Spleen (tissue), 13 donors: Measurements from ENCODE around the gene CPN2. TPM values are rescaled to one million over a fixed set of nuclear protein-coding genes. Genes with fewer than 3 reads are reported as not detected.
A peak's percentile ranks its signal among the peaks of the same experiment; 100 is the strongest.

Source experiments
- DNase-seq: peaks from one replicate; pipeline ENCODE4 v3.0.0-alpha.2; 2020
- H3K27ac ChIP-seq, 8 donors: fragments of 200-600 bp; sonication (generic) in 7 of 8; 1 replicate in 4 of 8; 2 replicates in 4 of 8; pipeline versions ENCODE4 v1.5.0 to v1.8.0; 2016 to 2021; ENCODE audit warnings: inconsistent platforms in 4 of 8, mild to moderate bottlenecking in 4 of 8, moderate library complexity in 1 of 8
- H3K27me3 ChIP-seq, 7 donors: fragments of 200-600 bp; sonication (generic) in 6 of 7; replicated peaks in 1 of 7; 1 replicate in 4 of 7; 2 replicates in 3 of 7; pipeline versions ENCODE4 v1.5.0 to v1.8.0; 2016 to 2021; ENCODE audit warnings: inconsistent platforms in 3 of 7, mild to moderate bottlenecking in 1 of 7
- H3K36me3 ChIP-seq, 6 donors: fragments of 200-600 bp; sonication (generic) in 5 of 6; 1 replicate in 4 of 6; 2 replicates in 2 of 6; pipeline versions ENCODE4 v1.5.0 to v1.8.0; 2016 to 2021; ENCODE audit warnings: inconsistent platforms in 2 of 6
- H3K4me1 ChIP-seq, 6 donors: fragments of 200-600 bp; sonication (generic) in 5 of 6; 1 replicate in 3 of 6; 2 replicates in 3 of 6; pipeline versions ENCODE4 v1.5.0 to v1.8.0; 2016 to 2021; ENCODE audit warnings: inconsistent platforms in 3 of 6
- H3K4me3 ChIP-seq, 8 donors: fragments of 200-600 bp; sonication (generic) in 7 of 8; 1 replicate in 4 of 8; 2 replicates in 4 of 8; pipeline versions ENCODE4 v1.5.0 to v1.8.0; 2016 to 2021; ENCODE audit warnings: inconsistent platforms in 4 of 8, mild to moderate bottlenecking in 4 of 8, moderate library complexity in 2 of 8
- H3K9me3 ChIP-seq, 8 donors: fragments of 200-600 bp; sonication (generic) in 7 of 8; 1 replicate in 4 of 8; 2 replicates in 4 of 8; pipeline versions ENCODE4 v1.5.0 to v1.8.0; 2016 to 2021; ENCODE audit warnings: inconsistent platforms in 4 of 8
- POLR2A ChIP-seq, 3 donors: fragments of 450-650 bp; IDR thresholded peaks; one replicate each; pipeline ENCODE4 v1.5.1; 2017; ENCODE audit warnings: antibody characterized with exemption in 3 of 3, mild to moderate bottlenecking in 1 of 3
- POLR2AphosphoS5 ChIP-seq, 3 donors: sonication (generic); formaldehyde crosslinking; IDR thresholded peaks; one replicate each; pipeline ENCODE4 v1.5.1; 2017; ENCODE audit warnings: antibody characterized with exemption in 3 of 3
- WGBS, 5 donors: extraction: QIAGEN DNeasy Blood & Tissue Kit in 3 of 5; methylation state at CpG; one replicate each; pipeline versions ENCODE4 v1.1.5 to v1.1.7; 2013 to 2018; 5-methylcytosine and 5-hydroxymethylcytosine counted together
- intact Hi-C: fragments of 100-400 bp; cut with DNase I; formaldehyde crosslinking; loops from one replicate; pipeline ENCODE4 v1.15.0; 2023; ENCODE audit warnings: low total_unique reads
- long read RNA-seq, 2 donors: transcript quantifications; one replicate each; lab custom pipeline, GENCODE V29; 2026
- polyA plus RNA-seq, 3 donors: library from polyadenylated mRNA; stranded (reverse); fragments of 200-250 nt; gene quantifications; one replicate each; pipeline ENCODE4 v1.2.1, GENCODE V29; 2013
- total RNA-seq, 7 donors: library from RNA; depleted of rRNA in 3 of 7; stranded (reverse); fragments of >200 nt in 3 of 7; fragmentation: NEBNext Ultra II Directional in 4 of 7; extraction: Animal tissue kit (Norgen Biotek cat#: 25700) in 4 of 7; gene quantifications; one replicate each; pipeline versions ENCODE4 v1.1.0 to v1.2.1, GENCODE V29; 2016 to 2021
- TF ChIP-seq, protein P1 (sequence below), 11 experiments: fragments of 200-600 bp in 7 of 11; fragments of 450-650 bp in 4 of 11; sonication (generic) in 4 of 11; IDR thresholded peaks in 8 of 11; conservative IDR thresholded peaks in 3 of 11; 1 replicate in 7 of 11; 2 replicates in 4 of 11; pipeline versions ENCODE4 v1.4.0 to v1.8.0; 2016 to 2021; ENCODE audit warnings: antibody characterized with exemption in 11 of 11, inconsistent platforms in 4 of 11, mild to moderate bottlenecking in 1 of 11
- donor health status: healthy with polysubstance abuse.
- donor health status: DM: no; HTN: no; CAD: no; lungs with moderate emphysema.
- donor health status: DM: no; HTN: no; CAD: no.
- donor health status: Bipolar disorder and iron deficiency.
- donor health status: healthy.
- donor health status: DM: no; HTN: no; CAD: no.
- donor health status: DM: yes; HTN: yes; CAD: no.

Gene CPN2, protein sequence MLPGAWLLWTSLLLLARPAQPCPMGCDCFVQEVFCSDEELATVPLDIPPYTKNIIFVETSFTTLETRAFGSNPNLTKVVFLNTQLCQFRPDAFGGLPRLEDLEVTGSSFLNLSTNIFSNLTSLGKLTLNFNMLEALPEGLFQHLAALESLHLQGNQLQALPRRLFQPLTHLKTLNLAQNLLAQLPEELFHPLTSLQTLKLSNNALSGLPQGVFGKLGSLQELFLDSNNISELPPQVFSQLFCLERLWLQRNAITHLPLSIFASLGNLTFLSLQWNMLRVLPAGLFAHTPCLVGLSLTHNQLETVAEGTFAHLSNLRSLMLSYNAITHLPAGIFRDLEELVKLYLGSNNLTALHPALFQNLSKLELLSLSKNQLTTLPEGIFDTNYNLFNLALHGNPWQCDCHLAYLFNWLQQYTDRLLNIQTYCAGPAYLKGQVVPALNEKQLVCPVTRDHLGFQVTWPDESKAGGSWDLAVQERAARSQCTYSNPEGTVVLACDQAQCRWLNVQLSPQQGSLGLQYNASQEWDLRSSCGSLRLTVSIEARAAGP
- total RNA-seq (1 to 10 TPM in 1 of 7 donors, under 1 TPM in 6; 0.26 to 4.4 (median 0.47) TPM), polyA plus RNA-seq (1 to 10 TPM; 1.0 to 1.7 (median 1.2) TPM)
- long read RNA-seq, donor 1: 0 reads
- long read RNA-seq, donor 2: 0 reads

DNA sequence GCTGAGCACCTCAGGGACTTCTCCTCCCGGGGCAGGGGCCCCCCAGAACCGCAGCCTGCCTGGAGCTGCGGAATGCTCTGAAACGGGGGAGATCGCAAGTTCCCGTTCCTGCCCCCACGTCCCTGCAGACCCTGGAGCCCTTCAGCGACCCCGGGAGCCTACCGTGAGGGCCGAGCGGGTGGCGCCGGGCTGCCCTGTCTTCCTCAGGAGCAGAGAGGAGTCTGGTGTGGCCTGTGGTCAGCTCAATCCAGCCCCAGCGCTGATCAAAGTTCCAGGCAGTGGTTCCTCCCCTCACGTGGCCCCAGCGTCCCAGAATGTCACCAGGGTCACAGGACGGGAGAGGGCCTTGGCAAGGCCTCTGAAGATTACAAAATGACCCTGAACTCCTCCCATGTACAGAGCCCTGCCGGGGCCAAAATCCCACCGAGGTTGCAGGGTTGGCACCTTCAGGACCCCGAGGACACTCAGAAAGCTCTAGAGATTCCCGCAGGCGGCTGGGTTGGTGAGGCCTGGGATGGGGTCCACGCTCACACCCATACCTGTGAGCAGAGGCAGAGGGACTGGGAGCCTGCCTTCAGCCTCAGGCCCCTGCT, at the start of gene CPN2:
TSS of gene CPN2 (minus strand) at position 249 of the 593 bp plus-strand sequence. CDS start 8,626 bp downstream, outside the sequence.
- Histone ChIP-seq H3K4me1 (no peaks in the 10 kb centered on the region), H3K36me3 (no peaks in the 10 kb centered on the region), H3K9me3 (no peaks in the 10 kb centered on the region), H3K27ac (no peak within 1 kb of the TSS), H3K27me3 (peaks cover 0 to under 1% (median 0%) of the 10 kb centered on the region in 7 donors), H3K4me3 (no peak within 1 kb of the TSS)
- peak; percentile 66 for DNase-seq
- intact Hi-C loops: no loop called here
- WGBS, 5 donors: 83 to 93% (median 88%) methylated on average over 16 to 24 of the region's 24 CpGs
- TF ChIP-seq, protein P1, sequence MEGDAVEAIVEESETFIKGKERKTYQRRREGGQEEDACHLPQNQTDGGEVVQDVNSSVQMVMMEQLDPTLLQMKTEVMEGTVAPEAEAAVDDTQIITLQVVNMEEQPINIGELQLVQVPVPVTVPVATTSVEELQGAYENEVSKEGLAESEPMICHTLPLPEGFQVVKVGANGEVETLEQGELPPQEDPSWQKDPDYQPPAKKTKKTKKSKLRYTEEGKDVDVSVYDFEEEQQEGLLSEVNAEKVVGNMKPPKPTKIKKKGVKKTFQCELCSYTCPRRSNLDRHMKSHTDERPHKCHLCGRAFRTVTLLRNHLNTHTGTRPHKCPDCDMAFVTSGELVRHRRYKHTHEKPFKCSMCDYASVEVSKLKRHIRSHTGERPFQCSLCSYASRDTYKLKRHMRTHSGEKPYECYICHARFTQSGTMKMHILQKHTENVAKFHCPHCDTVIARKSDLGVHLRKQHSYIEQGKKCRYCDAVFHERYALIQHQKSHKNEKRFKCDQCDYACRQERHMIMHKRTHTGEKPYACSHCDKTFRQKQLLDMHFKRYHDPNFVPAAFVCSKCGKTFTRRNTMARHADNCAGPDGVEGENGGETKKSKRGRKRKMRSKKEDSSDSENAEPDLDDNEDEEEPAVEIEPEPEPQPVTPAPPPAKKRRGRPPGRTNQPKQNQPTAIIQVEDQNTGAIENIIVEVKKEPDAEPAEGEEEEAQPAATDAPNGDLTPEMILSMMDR (IDR thresholded peaks at IDR 0.05 in 8 of 11, conservative IDR thresholded peaks at IDR 0.05 in 3 of 11): no peak
- TF ChIP-seq POLR2AphosphoS5 (IDR thresholded peaks at IDR 0.05) (no peak), POLR2A (IDR thresholded peaks at IDR 0.05) (no peak)

DNA sequence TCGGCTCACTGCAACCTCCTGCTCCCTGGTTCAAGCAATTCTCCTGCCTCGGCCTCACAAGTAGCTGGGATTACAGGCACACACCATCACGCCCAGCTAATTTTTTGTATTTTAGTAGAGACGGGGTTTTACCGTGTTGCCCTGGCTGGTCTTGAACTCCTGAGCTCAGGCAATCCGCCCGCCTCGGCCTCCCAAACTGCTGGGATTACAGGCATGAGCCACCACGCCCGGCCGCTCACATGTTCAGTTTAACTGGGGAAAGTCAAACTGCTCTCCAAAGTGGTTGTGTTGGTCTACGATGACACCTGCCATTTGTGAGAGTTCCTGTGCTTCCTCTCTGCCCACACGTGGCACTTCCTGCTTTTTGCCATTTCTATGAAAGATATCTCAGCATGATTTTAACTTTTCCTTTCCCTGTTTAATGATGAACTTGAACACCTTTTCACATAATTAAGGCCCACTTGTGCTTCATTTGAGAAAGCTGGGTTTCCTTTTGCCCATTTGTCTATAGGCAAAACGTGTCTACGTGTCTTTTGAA, 48.8 kb upstream of the CPN2 start:
- Histone ChIP-seq H3K4me1 (peaks cover 15 to 45% (median 32%) of the 10 kb centered on the region in 6 donors), H3K36me3 (peaks cover 0 to under 1% (median 0%) of the 10 kb centered on the region in 6 donors), H3K27me3 (peaks cover 0 to 52% (median 23%) of the 10 kb centered on the region in 7 donors), H3K9me3 (no peaks in the 10 kb centered on the region), H3K27ac (no peak overlapping the region), H3K4me3 (no peak overlapping the region)
- TF ChIP-seq POLR2AphosphoS5 (IDR thresholded peaks at IDR 0.05): no peak
- peak; percentile 54 for DNase-seq
- intact Hi-C loops: loop anchor here (5.0 kb wide), 1 partner anchor 63 kb away; no protein-coding TSS in a partner anchor
- WGBS, 5 donors: 76 to 84% (median 78%) methylated on average over 15 of the region's 15 CpGs

DNA sequence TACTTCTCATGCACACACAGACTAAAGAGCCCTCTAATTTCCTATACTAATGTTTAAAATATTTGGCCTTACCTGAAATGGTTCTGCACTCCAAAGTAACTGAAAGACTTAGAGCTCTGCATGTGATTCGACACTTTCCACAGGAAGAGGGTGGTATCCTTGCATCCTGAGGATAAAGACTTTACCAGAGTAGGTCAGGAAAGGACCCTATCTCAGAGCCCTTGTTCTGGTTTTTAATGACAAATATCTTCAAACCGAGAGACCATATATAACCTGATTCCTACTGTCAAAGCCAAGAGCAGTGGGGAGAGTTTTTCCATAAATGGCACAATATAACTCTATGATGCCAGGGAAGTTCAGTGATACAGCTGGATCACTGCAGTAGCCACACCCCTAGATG, 48.0 kb upstream of the CPN2 start, which contains the start of gene GP5:
TSS of gene GP5 (minus strand) at position 101 of the 400 bp plus-strand sequence. CDS start 984 bp downstream, outside the sequence.
- H3K27ac ChIP-seq: no peak within 1 kb of the TSS
- peak within 1 kb of the TSS; percentile 24 to 68 (median 31) for H3K4me3 ChIP-seq
- peaks cover 0 to 54% (median 23%) of the 10 kb centered on the region in 7 donors for H3K27me3 ChIP-seq
- no peaks in the 10 kb centered on the region for H3K36me3 ChIP-seq
- DNase-seq: no peak
- 13 to 38% (median 23%) methylated on average over 2 of the region's 2 CpGs for WGBS, 5 donors
- TF ChIP-seq POLR2AphosphoS5 (IDR thresholded peaks at IDR 0.05) (no peak), POLR2A (IDR thresholded peaks at IDR 0.05) (no peak)
- TF ChIP-seq, protein P1 (IDR thresholded peaks at IDR 0.05 in 8 of 11, conservative IDR thresholded peaks at IDR 0.05 in 3 of 11): no peak
- H3K4me1 ChIP-seq: peaks cover 15 to 48% (median 33%) of the 10 kb centered on the region in 6 donors
- no peaks in the 10 kb centered on the region for H3K9me3 ChIP-seq
- intact Hi-C loops: no loop called here

DNA sequence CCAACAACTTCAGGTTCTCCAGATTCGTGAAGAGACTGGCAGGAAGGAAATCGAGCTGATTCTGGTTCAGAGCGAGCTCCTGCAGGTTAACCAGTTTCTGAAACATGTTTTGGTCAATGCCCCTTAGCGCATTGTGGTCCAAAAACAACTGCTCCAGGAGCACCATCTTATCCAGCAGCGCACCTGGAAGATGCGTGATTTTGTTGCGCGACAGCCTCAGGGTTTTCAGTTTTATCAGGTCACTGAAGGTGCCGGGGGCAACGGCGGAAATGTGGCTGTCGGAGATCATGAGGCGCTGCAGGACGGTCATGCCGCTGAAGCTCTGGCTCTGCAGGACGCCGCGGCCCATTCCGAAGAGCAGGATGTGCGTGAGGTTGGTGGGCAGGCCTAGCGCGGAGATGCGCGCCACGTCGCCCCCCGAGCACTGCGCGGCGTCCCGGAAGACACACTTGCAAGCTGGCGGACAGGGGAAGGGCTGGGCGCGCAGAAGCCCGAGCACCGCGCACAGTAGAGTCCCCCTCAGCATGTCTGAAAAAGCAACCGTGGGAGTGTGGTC, 46.7 kb upstream of the CPN2 start:
- H3K4me3 ChIP-seq: peak overlapping the region; percentile 24 to 68 (median 31)
- TF ChIP-seq POLR2AphosphoS5 (IDR thresholded peaks at IDR 0.05) (peak in 2 of 3 donors; percentile 65 to 79), POLR2A (IDR thresholded peaks at IDR 0.05) (no peak)
- TF ChIP-seq, protein P1 (IDR thresholded peaks at IDR 0.05 in 8 of 11, conservative IDR thresholded peaks at IDR 0.05 in 3 of 11): no peak
- peak; percentile 74 for DNase-seq
- H3K9me3 ChIP-seq: no peaks in the 10 kb centered on the region
- peaks cover 0 to 55% (median 23%) of the 10 kb centered on the region in 7 donors for H3K27me3 ChIP-seq
- H3K27ac ChIP-seq: peak overlapping the region in 1 of 8 donors; percentile 67
- H3K36me3 ChIP-seq: no peaks in the 10 kb centered on the region
- WGBS, 5 donors: 4 to 6% (median 5%) methylated on average over 20 to 38 of the region's 38 CpGs
- intact Hi-C loops: no loop called here
- H3K4me1 ChIP-seq: peaks cover 15 to 48% (median 33%) of the 10 kb centered on the region in 6 donors
